ENCODE measurements around the gene HERPUD2. TPM values are rescaled to one million over a fixed set of nuclear protein-coding genes. Genes with fewer than 3 reads are reported as not detected.

The HERPUD2 gene
- total RNA-seq, 1 experiment from 2014 or later, result 24.0 TPM

GRCh38 chr7:35720849-35721248 lies 25.9 kb upstream of the HERPUD2 start:
- H3K9me3 ChIP-seq (replicated peaks), result 0 out of 2 replicates have a peak, but pooled peaks cover 2% of the 10 kb centered on the region
- H3K4me3 ChIP-seq, result no peak overlapping the region
- peaks cover 14% of the 10 kb centered on the region for H3K4me1 ChIP-seq
- no peaks in the 10 kb centered on the region for H3K36me3 ChIP-seq
- DNase-seq, result no peak
- H3K27ac ChIP-seq, result no peak overlapping the region
- no peaks in the 10 kb centered on the region for H3K27me3 ChIP-seq

- H3K36me3 ChIP-seq, result no peaks in the 10 kb centered on the region
- H3K4me3 ChIP-seq, result no peak overlapping the region
- DNase-seq, result peak in 1 of 2 experiments; percentile 45
- peaks cover 15% of the 10 kb centered on the region for H3K4me1 ChIP-seq
- no peaks in the 10 kb centered on the region for H3K27me3 ChIP-seq
- no peak overlapping the region for H3K27ac ChIP-seq
- H3K9me3 ChIP-seq (replicated peaks), result 0 out of 2 replicates have a peak, but pooled peaks cover 2% of the 10 kb centered on the region
Measured at GRCh38 chr7:35720032-35720431, 25.1 kb upstream of the HERPUD2 start.

GRCh38 chr7:35718047-35718446 lies 23.1 kb upstream of the HERPUD2 start:
- Histone ChIP-seq H3K9me3 (replicated peaks) (no peaks in the 10 kb centered on the region), H3K36me3 (no peaks in the 10 kb centered on the region), H3K4me1 (peaks cover 15% of the 10 kb centered on the region), H3K4me3 (no peak overlapping the region), H3K27me3 (no peaks in the 10 kb centered on the region), H3K27ac (no peak overlapping the region)
- no peak for DNase-seq

- no peaks in the 10 kb centered on the region for H3K27me3 ChIP-seq
- H3K36me3 ChIP-seq, result no peaks in the 10 kb centered on the region
- DNase-seq, result no peak
- no peaks in the 10 kb centered on the region for H3K9me3 ChIP-seq (replicated peaks)
- H3K27ac ChIP-seq, result no peak overlapping the region
- H3K4me3 ChIP-seq, result no peak overlapping the region
- peaks cover 15% of the 10 kb centered on the region for H3K4me1 ChIP-seq
Measured at GRCh38 chr7:35717516-35717915, 22.6 kb upstream of the HERPUD2 start.

- H3K4me3 ChIP-seq, result no peak overlapping the region
- H3K27ac ChIP-seq, result no peak overlapping the region
- no peaks in the 10 kb centered on the region for H3K36me3 ChIP-seq
- H3K4me1 ChIP-seq, result peaks cover 15% of the 10 kb centered on the region
- no peak for DNase-seq
- no peaks in the 10 kb centered on the region for H3K27me3 ChIP-seq
- no peaks in the 10 kb centered on the region for H3K9me3 ChIP-seq (replicated peaks)
Measured at GRCh38 chr7:35717013-35717412, 22.1 kb upstream of the HERPUD2 start.

- DNase-seq, result peak; percentile 65 to 78
Measured at GRCh38 chr7:35716038-35716803, 21.3 kb upstream of the HERPUD2 start.

GRCh38 chr7:35714862-35715261 lies 19.9 kb upstream of the HERPUD2 start:
- Histone ChIP-seq H3K27me3 (no peaks in the 10 kb centered on the region), H3K9me3 (replicated peaks) (no peaks in the 10 kb centered on the region), H3K4me3 (no peak overlapping the region), H3K36me3 (no peaks in the 10 kb centered on the region), H3K4me1 (peaks cover 23% of the 10 kb centered on the region), H3K27ac (no peak overlapping the region)
- no peak for DNase-seq

More at GRCh38 chr7:35716038-35716803, 21.3 kb upstream of the HERPUD2 start:
- no peaks in the 10 kb centered on the region for H3K9me3 ChIP-seq (replicated peaks)
- H3K4me3 ChIP-seq, result no peak overlapping the region
- no peaks in the 10 kb centered on the region for H3K27me3 ChIP-seq
- H3K4me1 ChIP-seq, result peaks cover 15% of the 10 kb centered on the region
- H3K36me3 ChIP-seq, result no peaks in the 10 kb centered on the region
- H3K27ac ChIP-seq, result no peak overlapping the region

- Histone ChIP-seq H3K4me3 (no peak overlapping the region), H3K9me3 (replicated peaks) (no peaks in the 10 kb centered on the region), H3K27me3 (no peaks in the 10 kb centered on the region), H3K4me1 (peaks cover 28% of the 10 kb centered on the region), H3K36me3 (no peaks in the 10 kb centered on the region), H3K27ac (no peak overlapping the region)
- no peak for DNase-seq
Measured at GRCh38 chr7:35714407-35714806, 19.5 kb upstream of the HERPUD2 start.

GRCh38 chr7:35712563-35713226 lies 17.8 kb upstream of the HERPUD2 start:
- H3K4me3 ChIP-seq, result no peak overlapping the region
- peaks cover 35% of the 10 kb centered on the region for H3K4me1 ChIP-seq
- no peaks in the 10 kb centered on the region for H3K9me3 ChIP-seq (replicated peaks)
- no peaks in the 10 kb centered on the region for H3K27me3 ChIP-seq
- H3K36me3 ChIP-seq, result no peaks in the 10 kb centered on the region
- DNase-seq, result no peak
- no peak overlapping the region for H3K27ac ChIP-seq

- no peaks in the 10 kb centered on the region for H3K9me3 ChIP-seq (replicated peaks)
- no peak for DNase-seq
- no peaks in the 10 kb centered on the region for H3K36me3 ChIP-seq
- H3K4me1 ChIP-seq, result peaks cover 29% of the 10 kb centered on the region
- no peak overlapping the region for H3K4me3 ChIP-seq
- no peaks in the 10 kb centered on the region for H3K27me3 ChIP-seq
- H3K27ac ChIP-seq, result no peak overlapping the region
Measured at GRCh38 chr7:35707422-35707821, 12.5 kb upstream of the HERPUD2 start.

- no peak overlapping the region for H3K27ac ChIP-seq
- no peaks in the 10 kb centered on the region for H3K27me3 ChIP-seq
- H3K4me3 ChIP-seq, result no peak overlapping the region
- peaks cover 29% of the 10 kb centered on the region for H3K4me1 ChIP-seq
- no peaks in the 10 kb centered on the region for H3K36me3 ChIP-seq
- no peaks in the 10 kb centered on the region for H3K9me3 ChIP-seq (replicated peaks)
- DNase-seq, result no peak
Measured at GRCh38 chr7:35705932-35706461, 11.1 kb upstream of the HERPUD2 start.

GRCh38 chr7:35704261-35704660 lies 9.3 kb upstream of the HERPUD2 start:
- H3K27me3 ChIP-seq, result no peaks in the 10 kb centered on the region
- H3K4me3 ChIP-seq, result no peak overlapping the region
- H3K9me3 ChIP-seq (replicated peaks), result no peaks in the 10 kb centered on the region
- peaks cover 19% of the 10 kb centered on the region for H3K4me1 ChIP-seq
- no peaks in the 10 kb centered on the region for H3K36me3 ChIP-seq
- DNase-seq, result no peak
- H3K27ac ChIP-seq, result no peak overlapping the region

GRCh38 chr7:35702541-35702940 lies 7.6 kb upstream of the HERPUD2 start:
- no peak overlapping the region for H3K4me3 ChIP-seq
- no peak for DNase-seq

GRCh38 chr7:35701287-35701900 lies 6.5 kb upstream of the HERPUD2 start:
- no peaks in the 10 kb centered on the region for H3K27me3 ChIP-seq

More at GRCh38 chr7:35702541-35702940, 7.6 kb upstream of the HERPUD2 start:
- no peaks in the 10 kb centered on the region for H3K9me3 ChIP-seq (replicated peaks)
- no peaks in the 10 kb centered on the region for H3K36me3 ChIP-seq
- H3K27ac ChIP-seq, result no peak overlapping the region
- peaks cover 22% of the 10 kb centered on the region for H3K4me1 ChIP-seq
- no peaks in the 10 kb centered on the region for H3K27me3 ChIP-seq

GRCh38 chr7:35700865-35701264 lies 5.9 kb upstream of the HERPUD2 start:
- H3K27me3 ChIP-seq, result no peaks in the 10 kb centered on the region
- no peaks in the 10 kb centered on the region for H3K9me3 ChIP-seq (replicated peaks)
- H3K27ac ChIP-seq, result no peak overlapping the region
- no peak overlapping the region for H3K4me3 ChIP-seq
- peaks cover 30% of the 10 kb centered on the region for H3K4me1 ChIP-seq
- no peak for DNase-seq
- no peaks in the 10 kb centered on the region for H3K36me3 ChIP-seq

More at GRCh38 chr7:35701287-35701900, 6.5 kb upstream of the HERPUD2 start:
- Histone ChIP-seq H3K36me3 (no peaks in the 10 kb centered on the region), H3K4me3 (no peak overlapping the region), H3K4me1 (peaks cover 29% of the 10 kb centered on the region), H3K9me3 (replicated peaks) (no peaks in the 10 kb centered on the region), H3K27ac (no peak overlapping the region)
- DNase-seq, result no peak

Measured in SJCRH30 (cell line).